Mucosa of descending colon (tissue), 3 donors: ENCODE data around the gene TRNP1. TPM values are rescaled to one million over a fixed set of nuclear protein-coding genes. Genes with fewer than 3 reads are reported as not detected.

Experiments
- ATAC-seq: fragments of 200-7000 bp; cut with Tn5 transposase; one replicate; pipeline ENCODE4 v1.9.1; 2020; ENCODE audit warnings: mild to moderate bottlenecking, moderate library complexity
- DNase-seq, 3 donors: peaks; one replicate each; pipeline ENCODE4 v3.0.0-alpha.2; 2020
- H3K36me3 ChIP-seq: fragments of 200-600 bp; one replicate; pipeline ENCODE4 v1.8.0; 2021; ENCODE audit warnings: low read depth, mild to moderate bottlenecking
- H3K4me1 ChIP-seq: fragments of 200-600 bp; one replicate; pipeline ENCODE4 v1.8.0; 2021; ENCODE audit warnings: low read depth, mild to moderate bottlenecking
- H3K4me3 ChIP-seq: fragments of 200-600 bp; one replicate; pipeline ENCODE4 v1.8.0; 2021; ENCODE audit warnings: mild to moderate bottlenecking
- H3K9me3 ChIP-seq: fragments of 200-600 bp; one replicate; pipeline ENCODE4 v1.8.0; 2021; ENCODE audit warnings: mild to moderate bottlenecking
- CTCF ChIP-seq: fragments of 200-600 bp; IDR thresholded peaks from one replicate; pipeline ENCODE4 v1.8.0; 2022; ENCODE audit warnings: antibody characterized with exemption, mild to moderate bottlenecking
- intact Hi-C, 2 donors: fragments of 100-400 bp; cut with DNase I in 1 of 2; cut with micrococcal nuclease in 1 of 2; formaldehyde crosslinking; loops; one replicate each; pipeline versions ENCODE4 v1.11.0 to v1.11.1; 2022; cut with DNase I, micrococcal nuclease
- total RNA-seq, 3 donors: library from RNA; stranded (reverse); fragmentation: NEBNext Ultra II Directional in 2 of 3; extraction: Animal tissue kit (Norgen Biotek cat#: 25700) in 2 of 3; gene quantifications; one replicate each; pipeline versions ENCODE4 v1.2.1 to v1.2.4, GENCODE V29; 2021 to 2023
- donor health status: DM: no; HTN: no; CAD: no; lungs with moderate emphysema.
- donor health status: DM: no; HTN: no; CAD: no.
- donor health status: DM: no; HTN: yes; CAD: no.

The TRNP1 gene
- total RNA-seq, 3 donors from 2014 or later: 1.0 to 16.8 (median 3.0) TPM

- intact Hi-C loops: no loop called here
- no peaks in the 10 kb centered on the region for H3K36me3 ChIP-seq
- no peak for DNase-seq
- no peak for TF ChIP-seq CTCF
- no peak overlapping the region for H3K4me3 ChIP-seq
- ATAC-seq: no peak
- H3K4me1 ChIP-seq: peaks cover 12% of the 10 kb centered on the region
- H3K9me3 ChIP-seq: no peaks in the 10 kb centered on the region
These were observed 37.2 kb upstream of the TRNP1 start for GRCh38 chr1:26956321-26956720.

- Histone ChIP-seq H3K4me1 (peaks cover 12% of the 10 kb centered on the region), H3K4me3 (no peak overlapping the region), H3K36me3 (no peaks in the 10 kb centered on the region), H3K9me3 (no peaks in the 10 kb centered on the region)
- DNase-seq (no peak), ATAC-seq (no peak)
- TF ChIP-seq CTCF: no peak
- intact Hi-C loops: no loop called here
These were observed 36.2 kb upstream of the TRNP1 start for GRCh38 chr1:26957306-26957705.

- ATAC-seq: no peak
- no peak for TF ChIP-seq CTCF
- DNase-seq: peak in 1 of 3 donors; percentile 43
- Histone ChIP-seq H3K4me1 (peaks cover 12% of the 10 kb centered on the region), H3K9me3 (no peaks in the 10 kb centered on the region), H3K36me3 (no peaks in the 10 kb centered on the region), H3K4me3 (peak overlapping the region; percentile 75)
- intact Hi-C loops: no loop called here
These were observed 34.2 kb upstream of the TRNP1 start for GRCh38 chr1:26959270-26959669.

GRCh38 chr1:26959722-26960624 is 33.5 kb upstream of the TRNP1 start, which contains the start of gene KDF1:
Gene KDF1 (minus strand): TSS chr1:26960468. CDS start chr1:26952380, 8,088 bp downstream.
- no peaks in the 10 kb centered on the region for H3K9me3 ChIP-seq
- no peaks in the 10 kb centered on the region for H3K36me3 ChIP-seq
- DNase-seq (peak; percentile 90 to 94 (median 92)), ATAC-seq (peak; percentile 99)
- intact Hi-C loops: no loop called here
- peak within 1 kb of the TSS; percentile 75 for H3K4me3 ChIP-seq
- H3K4me1 ChIP-seq: peaks cover 12% of the 10 kb centered on the region
- no peak for TF ChIP-seq CTCF

- TF ChIP-seq CTCF: no peak
- intact Hi-C loops: no loop called here
- peak; percentile 26 for ATAC-seq
- Histone ChIP-seq H3K4me3 (peak overlapping the region; percentile 75), H3K36me3 (no peaks in the 10 kb centered on the region), H3K9me3 (no peaks in the 10 kb centered on the region), H3K4me1 (peaks cover 12% of the 10 kb centered on the region)
- DNase-seq: no peak
These were observed 32.9 kb upstream of the TRNP1 start for GRCh38 chr1:26960625-26960966.
